SK-N-SH (cell line): ENCODE data around the gene TM7SF3. TPM values are rescaled to one million over a fixed set of nuclear protein-coding genes. Genes with fewer than 3 reads are reported as not detected.

ENCODE experiments used
- CTCF ChIA-PET: fragments of 300-600, 350-600 bp; formaldehyde crosslinking; extraction: SDS; loops from one replicate; lab custom pipeline; 2021; lab: Yijun Ruan, JAX
- POLR2A ChIA-PET: fragments of 350-600 bp; sonication (Branson Sonifier 250); formaldehyde crosslinking; extraction: SDS; loops from one replicate; lab custom pipeline; 2020; ENCODE audit warnings: antibody characterized with exemption, inconsistent platforms; lab: Yijun Ruan, JAX
- DNase-seq: peaks from one replicate; pipeline ENCODE4 v3.0.0; 2012
- H2AFZ ChIP-seq: fragments of 200-600 bp; sonication (generic); 2 replicates; pipeline ENCODE4 v1.8.1; 2016; ENCODE audit warnings: antibody characterized with exemption, mild to moderate bottlenecking, low read depth
- H3F3A ChIP-seq: fragments of 200-600 bp; sonication (generic); replicated peaks from 2 replicates; pipeline ENCODE3; 2016; ENCODE audit warnings: antibody characterized with exemption, mild to moderate bottlenecking; ENCODE audit not compliant: insufficient read depth
- H3K27ac ChIP-seq, 2 experiments: fragments of 200-500 bp in 1 of 2; fragments of 200-600 bp in 1 of 2; sonication (Bioruptor generic) in 1 of 2; sonication (generic), shearing (Covaris generic) in 1 of 2; 2 replicates each; pipeline versions ENCODE4 v1.5.1 to v1.6.1; 2014 to 2016; ENCODE audit warnings: low read depth in 2 of 2, inconsistent platforms in 1 of 2, low read length in 1 of 2, mild to moderate bottlenecking in 1 of 2, mixed read lengths in 1 of 2
- H3K27me3 ChIP-seq: fragments of 200-600 bp; sonication (generic), shearing (Covaris generic); 2 replicates; pipeline ENCODE4 v1.6.1; 2016; ENCODE audit warnings: mixed run types; ENCODE audit not compliant: insufficient read depth
- H3K36me3 ChIP-seq, 2 experiments: fragments of 200-500 bp in 1 of 2; fragments of 200-600 bp in 1 of 2; sonication (Bioruptor generic) in 1 of 2; sonication (generic) in 1 of 2; replicated peaks in 1 of 2; 2 replicates each; pipeline versions ENCODE3 to v1.5.1; 2014 to 2016; ENCODE audit warnings: low read length in 1 of 2, mild to moderate bottlenecking in 1 of 2; ENCODE audit not compliant: insufficient read depth in 2 of 2, control insufficient read depth in 1 of 2
- H3K4me1 ChIP-seq, 2 experiments: fragments of 200-500 bp in 1 of 2; fragments of 200-600 bp in 1 of 2; sonication (Bioruptor generic) in 1 of 2; sonication (generic), shearing (Covaris generic) in 1 of 2; 2 replicates each; pipeline versions ENCODE4 v1.5.1 to v1.6.1; 2014 to 2016; ENCODE audit warnings: low read depth in 1 of 2, low read length in 1 of 2, mixed run types in 1 of 2; ENCODE audit not compliant: insufficient read depth in 2 of 2, control insufficient read depth in 1 of 2
- H3K4me2 ChIP-seq: fragments of 200-600 bp; sonication (generic), shearing (Covaris generic); 2 replicates; pipeline ENCODE4 v1.6.1; 2017; ENCODE audit warnings: mixed run types
- H3K4me3 ChIP-seq, 2 experiments: fragments of 200-500 bp in 1 of 2; fragments of 200-600 bp in 1 of 2; sonication (Bioruptor generic) in 1 of 2; sonication (generic), shearing (Covaris generic) in 1 of 2; 2 replicates each; pipeline versions ENCODE4 v1.5.1 to v1.8.1; 2014 to 2016; ENCODE audit warnings: low read depth in 2 of 2, inconsistent platforms in 1 of 2, low read length in 1 of 2, mild to moderate bottlenecking in 1 of 2, mixed read lengths in 1 of 2, moderate library complexity in 1 of 2
- H3K79me2 ChIP-seq: fragments of 200-600 bp; sonication (generic); 2 replicates; pipeline ENCODE4 v1.8.1; 2017; ENCODE audit warnings: mild to moderate bottlenecking; ENCODE audit not compliant: insufficient read depth
- H3K9ac ChIP-seq: fragments of 200-600 bp; sonication (generic); 2 replicates; pipeline ENCODE4 v1.6.1; 2017; ENCODE audit warnings: mixed run types
- H3K9me2 ChIP-seq: fragments of 200-600 bp; sonication (generic); 2 replicates; pipeline ENCODE4 v1.6.1; 2017; ENCODE audit warnings: mixed run types
- H3K9me3 ChIP-seq: fragments of 200-600 bp; sonication (generic); 2 replicates; pipeline ENCODE4 v1.6.1; 2017; ENCODE audit warnings: mixed run types, mild to moderate bottlenecking, moderate library complexity
- H4K20me1 ChIP-seq: fragments of 200-600 bp; sonication (generic); 2 replicates; pipeline ENCODE4 v1.6.1; 2017; ENCODE audit warnings: mild to moderate bottlenecking, mixed run types; ENCODE audit not compliant: insufficient read depth
- ELF1 ChIP-seq: IDR thresholded peaks from 2 replicates; pipeline ENCODE4 v1.4.0; 2012
- EP300 ChIP-seq, 2 experiments: IDR thresholded peaks; 2 replicates each; pipeline versions ENCODE4 v1.4.0 to v1.6.1; 2012; ENCODE audit warnings: borderline replicate concordance in 1 of 2, low read depth in 1 of 2, low read length in 1 of 2
- EZH2phosphoT487 ChIP-seq: fragments of 200-600 bp; sonication (generic); IDR thresholded peaks from 2 replicates; pipeline ENCODE4 v1.6.1; 2017; ENCODE audit warnings: low read depth, mixed run types, mild to moderate bottlenecking, antibody characterized with exemption, moderate library complexity, borderline replicate concordance
- FOXM1 ChIP-seq: IDR thresholded peaks from 2 replicates; pipeline ENCODE4 v1.4.0; 2012; ENCODE audit warnings: low read depth, mild to moderate bottlenecking
- IRF3 ChIP-seq: fragments of 150-350 bp; IDR thresholded peaks from 2 replicates; pipeline ENCODE4 v1.6.1; 2016; ENCODE audit warnings: mild to moderate bottlenecking, low read depth, low read length
- NRF1 ChIP-seq: IDR thresholded peaks from 2 replicates; pipeline ENCODE4 v1.6.1; 2012; ENCODE audit warnings: low read depth, mild to moderate bottlenecking, low read length
- PBX3 ChIP-seq: IDR thresholded peaks from 2 replicates; pipeline ENCODE4; 2012
- REST ChIP-seq: IDR thresholded peaks from 2 replicates; pipeline ENCODE4 v1.6.1; 2012; ENCODE audit warnings: mild to moderate bottlenecking, low read depth, low read length, moderate library complexity
- RXRA ChIP-seq: IDR thresholded peaks from 2 replicates; pipeline ENCODE4 v1.4.0; 2012; ENCODE audit warnings: low read depth, mild to moderate bottlenecking, borderline replicate concordance
- SIN3A ChIP-seq: IDR thresholded peaks from 2 replicates; pipeline ENCODE4 v1.6.1; 2012; ENCODE audit warnings: low read depth, mild to moderate bottlenecking, low read length, moderate library complexity, borderline replicate concordance
- TAF1 ChIP-seq: IDR thresholded peaks from 2 replicates; pipeline ENCODE4 v1.6.1; 2012; ENCODE audit warnings: low read depth, mild to moderate bottlenecking, low read length, moderate library complexity, borderline replicate concordance
- TCF12 ChIP-seq: IDR thresholded peaks from 2 replicates; pipeline ENCODE4 v1.4.0; 2012
- YY1 ChIP-seq: IDR thresholded peaks from 2 replicates; pipeline ENCODE4 v1.4.0; 2012; ENCODE audit warnings: low read depth, mild to moderate bottlenecking
- WGBS: methylation state at CpG from one replicate; pipeline ENCODE4 v1.1.6; 2017; ENCODE audit warnings: low lambda C conversion rate; 5-methylcytosine and 5-hydroxymethylcytosine counted together
- polyA plus RNA-seq, 3 experiments: library from polyadenylated mRNA; depleted of rRNA; stranded (reverse); fragments of >200 nt; gene quantifications; 2 replicates each; pipeline ENCODE4 v1.2.3, GENCODE V29; 2012

TM7SF3 gene
- polyA plus RNA-seq, 1 of the 3 experiments (the other 2 are of a cell fraction), result 72.1 TPM

- Histone ChIP-seq H3F3A (peaks cover 11% of the 10 kb centered on the region), H3K4me1 (no peaks in the 10 kb centered on the region), H3K4me2 (no peak overlapping the region), H4K20me1 (no peaks in the 10 kb centered on the region), H3K9me3 (peaks cover 11% of the 10 kb centered on the region), H3K27ac (no peak overlapping the region), H3K9ac (no peak overlapping the region), H3K27me3 (no peaks in the 10 kb centered on the region), H3K36me3 (peaks cover 3 to 9% of the 10 kb centered on the region in 2 experiments)
- WGBS, result 100% methylated on average over 1 of the region's 1 CpG
- no peak for DNase-seq
- CTCF ChIA-PET, result no interaction called here
- POLR2A ChIA-PET, result no interaction called here
- TF ChIP-seq PBX3, result no peak
- no peak for TF ChIP-seq EP300 (IDR thresholded peaks at IDR 0.05; ENCODE audit: borderline replicate concordance in 1 of 2, low read depth in 1 of 2, low read length in 1 of 2)
- no peak for TF ChIP-seq EZH2phosphoT487
- TF ChIP-seq RXRA, result no peak
- no peak for TF ChIP-seq YY1
- no peak for TF ChIP-seq ELF1
- TF ChIP-seq SIN3A, result no peak
- TF ChIP-seq FOXM1, result no peak
- no peak for TF ChIP-seq TCF12
- TF ChIP-seq, all 33 proteins: peak for 0
- peaks cover 96% of the 10 kb centered on the region for H3K79me2 ChIP-seq
- H2AFZ ChIP-seq, result no peak overlapping the region
- no peaks in the 10 kb centered on the region for H3K9me2 ChIP-seq
- H3K4me3 ChIP-seq, result no peak overlapping the region
These were observed 65.9 kb downstream of the TM7SF3 start for GRCh38 chr12:26948309-26948708.

- Histone ChIP-seq H3K9ac (peak overlapping the region; percentile 2; the same call in 1 of the 2 replicates), H3K9me2 (no peaks in the 10 kb centered on the region; the same call in 1 of the 2 replicates), H3K9me3 (peaks cover 11% of the 10 kb centered on the region), H3K27ac (no peak overlapping the region), H3K36me3 (no peaks in the 10 kb centered on the region), H3K4me1 (peaks cover 12 to 15% of the 10 kb centered on the region in 2 experiments; a peak in 3 of 4 replicates), H3F3A (peaks cover 11% of the 10 kb centered on the region), H3K79me2 (peaks cover 91% of the 10 kb centered on the region), H3K4me3 (0 out of 4 replicates have a peak overlapping the region, but pooled peaks of 1 of the 2 experiments have one; percentile 96), H3K4me2 (peak overlapping the region; percentile 23; the same call in 1 of the 2 replicates), H4K20me1 (peaks cover 18% of the 10 kb centered on the region), H3K27me3 (no peaks in the 10 kb centered on the region), H2AFZ (no peak overlapping the region)
- WGBS, result 87% methylated on average over 1 of the region's 1 CpG
- ChIA-PET POLR2A (no interaction called here), CTCF (interaction anchor here (0.6 to 2.3 kb wide), 2 partner anchors 75 to 929 kb away, joined by 3 to 4 read pairs; no protein-coding TSS in a partner anchor)
- DNase-seq, result no peak
- TF ChIP-seq IRF3, result no peak
- TF ChIP-seq TAF1, result no peak
- TF ChIP-seq NRF1, result no peak
- no peak for TF ChIP-seq REST
These were observed 73.0 kb downstream of the TM7SF3 start for GRCh38 chr12:26941215-26941594.
